ENCODE data around the gene FARSA. TPM values are rescaled to one million over a fixed set of nuclear protein-coding genes. Genes with fewer than 3 reads are reported as not detected.

The FARSA gene
- total and polyA plus RNA-seq, 2 of the 8 experiments (the other 6 are each of a cell fraction or from before 2014, with no cell fraction given): 61.0 to 103 TPM

DNA sequence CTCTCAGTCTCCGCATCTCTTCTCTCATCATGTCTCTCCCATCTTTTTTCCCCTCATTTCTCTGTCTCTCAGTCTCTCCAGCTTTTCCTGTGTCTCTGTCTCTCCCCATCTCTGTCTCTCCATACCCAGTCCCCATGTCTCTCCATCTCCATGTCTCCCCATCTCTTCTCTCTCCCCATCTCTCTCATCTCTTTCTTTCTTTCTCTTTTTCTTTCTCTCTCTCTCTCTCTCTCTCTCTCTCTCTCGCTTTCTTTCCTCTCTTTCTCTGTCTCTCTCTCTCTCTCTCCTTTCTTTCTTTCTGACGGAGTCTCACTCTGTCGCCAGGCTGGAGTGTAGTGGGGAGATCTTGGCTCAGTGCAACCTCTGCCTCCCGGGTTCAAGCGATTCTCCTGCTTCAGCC is 49.1 kb upstream of the FARSA start (continued):
- TF ChIP-seq, protein P1, sequence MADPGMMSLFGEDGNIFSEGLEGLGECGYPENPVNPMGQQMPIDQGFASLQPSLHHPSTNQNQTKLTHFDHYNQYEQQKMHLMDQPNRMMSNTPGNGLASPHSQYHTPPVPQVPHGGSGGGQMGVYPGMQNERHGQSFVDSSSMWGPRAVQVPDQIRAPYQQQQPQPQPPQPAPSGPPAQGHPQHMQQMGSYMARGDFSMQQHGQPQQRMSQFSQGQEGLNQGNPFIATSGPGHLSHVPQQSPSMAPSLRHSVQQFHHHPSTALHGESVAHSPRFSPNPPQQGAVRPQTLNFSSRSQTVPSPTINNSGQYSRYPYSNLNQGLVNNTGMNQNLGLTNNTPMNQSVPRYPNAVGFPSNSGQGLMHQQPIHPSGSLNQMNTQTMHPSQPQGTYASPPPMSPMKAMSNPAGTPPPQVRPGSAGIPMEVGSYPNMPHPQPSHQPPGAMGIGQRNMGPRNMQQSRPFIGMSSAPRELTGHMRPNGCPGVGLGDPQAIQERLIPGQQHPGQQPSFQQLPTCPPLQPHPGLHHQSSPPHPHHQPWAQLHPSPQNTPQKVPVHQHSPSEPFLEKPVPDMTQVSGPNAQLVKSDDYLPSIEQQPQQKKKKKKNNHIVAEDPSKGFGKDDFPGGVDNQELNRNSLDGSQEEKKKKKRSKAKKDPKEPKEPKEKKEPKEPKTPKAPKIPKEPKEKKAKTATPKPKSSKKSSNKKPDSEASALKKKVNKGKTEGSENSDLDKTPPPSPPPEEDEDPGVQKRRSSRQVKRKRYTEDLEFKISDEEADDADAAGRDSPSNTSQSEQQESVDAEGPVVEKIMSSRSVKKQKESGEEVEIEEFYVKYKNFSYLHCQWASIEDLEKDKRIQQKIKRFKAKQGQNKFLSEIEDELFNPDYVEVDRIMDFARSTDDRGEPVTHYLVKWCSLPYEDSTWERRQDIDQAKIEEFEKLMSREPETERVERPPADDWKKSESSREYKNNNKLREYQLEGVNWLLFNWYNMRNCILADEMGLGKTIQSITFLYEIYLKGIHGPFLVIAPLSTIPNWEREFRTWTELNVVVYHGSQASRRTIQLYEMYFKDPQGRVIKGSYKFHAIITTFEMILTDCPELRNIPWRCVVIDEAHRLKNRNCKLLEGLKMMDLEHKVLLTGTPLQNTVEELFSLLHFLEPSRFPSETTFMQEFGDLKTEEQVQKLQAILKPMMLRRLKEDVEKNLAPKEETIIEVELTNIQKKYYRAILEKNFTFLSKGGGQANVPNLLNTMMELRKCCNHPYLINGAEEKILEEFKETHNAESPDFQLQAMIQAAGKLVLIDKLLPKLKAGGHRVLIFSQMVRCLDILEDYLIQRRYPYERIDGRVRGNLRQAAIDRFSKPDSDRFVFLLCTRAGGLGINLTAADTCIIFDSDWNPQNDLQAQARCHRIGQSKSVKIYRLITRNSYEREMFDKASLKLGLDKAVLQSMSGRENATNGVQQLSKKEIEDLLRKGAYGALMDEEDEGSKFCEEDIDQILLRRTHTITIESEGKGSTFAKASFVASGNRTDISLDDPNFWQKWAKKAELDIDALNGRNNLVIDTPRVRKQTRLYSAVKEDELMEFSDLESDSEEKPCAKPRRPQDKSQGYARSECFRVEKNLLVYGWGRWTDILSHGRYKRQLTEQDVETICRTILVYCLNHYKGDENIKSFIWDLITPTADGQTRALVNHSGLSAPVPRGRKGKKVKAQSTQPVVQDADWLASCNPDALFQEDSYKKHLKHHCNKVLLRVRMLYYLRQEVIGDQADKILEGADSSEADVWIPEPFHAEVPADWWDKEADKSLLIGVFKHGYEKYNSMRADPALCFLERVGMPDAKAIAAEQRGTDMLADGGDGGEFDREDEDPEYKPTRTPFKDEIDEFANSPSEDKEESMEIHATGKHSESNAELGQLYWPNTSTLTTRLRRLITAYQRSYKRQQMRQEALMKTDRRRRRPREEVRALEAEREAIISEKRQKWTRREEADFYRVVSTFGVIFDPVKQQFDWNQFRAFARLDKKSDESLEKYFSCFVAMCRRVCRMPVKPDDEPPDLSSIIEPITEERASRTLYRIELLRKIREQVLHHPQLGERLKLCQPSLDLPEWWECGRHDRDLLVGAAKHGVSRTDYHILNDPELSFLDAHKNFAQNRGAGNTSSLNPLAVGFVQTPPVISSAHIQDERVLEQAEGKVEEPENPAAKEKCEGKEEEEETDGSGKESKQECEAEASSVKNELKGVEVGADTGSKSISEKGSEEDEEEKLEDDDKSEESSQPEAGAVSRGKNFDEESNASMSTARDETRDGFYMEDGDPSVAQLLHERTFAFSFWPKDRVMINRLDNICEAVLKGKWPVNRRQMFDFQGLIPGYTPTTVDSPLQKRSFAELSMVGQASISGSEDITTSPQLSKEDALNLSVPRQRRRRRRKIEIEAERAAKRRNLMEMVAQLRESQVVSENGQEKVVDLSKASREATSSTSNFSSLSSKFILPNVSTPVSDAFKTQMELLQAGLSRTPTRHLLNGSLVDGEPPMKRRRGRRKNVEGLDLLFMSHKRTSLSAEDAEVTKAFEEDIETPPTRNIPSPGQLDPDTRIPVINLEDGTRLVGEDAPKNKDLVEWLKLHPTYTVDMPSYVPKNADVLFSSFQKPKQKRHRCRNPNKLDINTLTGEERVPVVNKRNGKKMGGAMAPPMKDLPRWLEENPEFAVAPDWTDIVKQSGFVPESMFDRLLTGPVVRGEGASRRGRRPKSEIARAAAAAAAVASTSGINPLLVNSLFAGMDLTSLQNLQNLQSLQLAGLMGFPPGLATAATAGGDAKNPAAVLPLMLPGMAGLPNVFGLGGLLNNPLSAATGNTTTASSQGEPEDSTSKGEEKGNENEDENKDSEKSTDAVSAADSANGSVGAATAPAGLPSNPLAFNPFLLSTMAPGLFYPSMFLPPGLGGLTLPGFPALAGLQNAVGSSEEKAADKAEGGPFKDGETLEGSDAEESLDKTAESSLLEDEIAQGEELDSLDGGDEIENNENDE (IDR thresholded peaks at IDR 0.05; ENCODE audit: insufficient replicate concordance, low read length): no peak
- TF ChIP-seq RFX5 (IDR thresholded peaks at IDR 0.05; ENCODE audit: borderline replicate concordance, low read depth, low read length) (no peak), RNF2 (IDR thresholded peaks at IDR 0.05; ENCODE audit: borderline replicate concordance, low read depth, low read length, missing control alignments, poor library complexity, severe bottlenecking) (no peak), CTBP2 (IDR thresholded peaks at IDR 0.05; ENCODE audit: borderline replicate concordance, insufficient read depth, insufficient read length, low read length) (no peak), TAF1 (IDR thresholded peaks at IDR 0.05; ENCODE audit: low read depth, low read length) (no peak), SP1 (IDR thresholded peaks at IDR 0.05; ENCODE audit: low read depth, low read length) (no peak), PHF8 (conservative IDR thresholded peaks at IDR 0.05; ENCODE audit: low read depth, low read length) (no peak), TBP (IDR thresholded peaks at IDR 0.05; ENCODE audit: low read depth, low read length) (no peak), SP4 (IDR thresholded peaks at IDR 0.05; ENCODE audit: low read length) (no peak), FOSL1 (IDR thresholded peaks at IDR 0.05; ENCODE audit: insufficient read depth, low read depth, low read length) (no peak), NANOG (IDR thresholded peaks at IDR 0.05; ENCODE audit: insufficient read depth, low read depth, low read length, poor library complexity, severe bottlenecking) (no peak)
